Body of pancreas (tissue), 4 donors: ENCODE results near the gene RPTOR.

Experiments
- POLR2A ChIP-seq, 3 donors: fragments of 450-650 bp; IDR thresholded peaks; one replicate each; pipeline ENCODE4 v1.6.1; 2016; ENCODE audit warnings: antibody characterized with exemption in 3 of 3, mild to moderate bottlenecking in 2 of 3
- TF ChIP-seq, protein P1 (sequence below), 7 experiments: fragments of 450-650 bp in 4 of 7; fragments of 200-600 bp in 3 of 7; sonication (generic) in 3 of 7; IDR thresholded peaks; one replicate each; pipeline ENCODE4 v1.5.1; 2016 to 2019; ENCODE audit warnings: antibody characterized with exemption in 7 of 7

DNA sequence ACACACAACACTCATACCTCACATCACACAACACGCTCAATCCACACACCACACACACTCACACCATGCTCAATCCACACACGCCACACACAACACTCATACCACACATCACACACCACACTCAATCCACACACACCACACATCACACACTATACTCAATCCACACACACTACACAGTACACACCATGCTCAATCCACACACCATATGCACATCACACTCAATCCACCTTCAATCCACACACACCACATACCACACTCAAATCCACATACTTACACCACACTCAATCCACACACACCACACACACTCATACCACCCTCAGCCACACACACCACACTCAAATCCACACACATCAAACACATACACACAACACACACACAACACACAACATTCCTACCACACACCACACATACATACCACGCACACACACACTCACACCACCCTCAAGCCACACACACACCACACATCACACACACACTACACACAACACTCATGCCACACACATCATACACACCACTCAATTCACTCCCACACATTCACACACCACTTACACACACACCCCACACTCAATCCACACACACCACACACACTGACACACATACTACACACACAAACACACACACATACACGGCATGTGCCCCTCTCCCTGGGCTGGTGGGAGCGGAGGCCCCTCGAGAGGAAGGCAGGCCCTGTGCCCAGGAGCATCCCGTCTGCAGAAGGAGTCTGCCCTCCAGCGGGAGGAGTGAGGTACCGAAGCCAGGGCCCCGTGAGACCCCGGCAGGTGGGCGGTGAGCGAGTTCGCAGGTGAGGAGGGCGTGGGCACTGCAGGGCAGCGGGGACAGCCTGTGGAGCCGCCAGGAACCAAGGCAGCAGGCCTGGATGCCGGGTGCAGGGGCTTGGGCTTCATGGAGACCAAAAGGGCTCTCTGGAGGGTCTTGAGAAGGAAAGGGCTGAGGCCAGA is 33.1 kb upstream of the RPTOR start:
- TF ChIP-seq, protein P1, sequence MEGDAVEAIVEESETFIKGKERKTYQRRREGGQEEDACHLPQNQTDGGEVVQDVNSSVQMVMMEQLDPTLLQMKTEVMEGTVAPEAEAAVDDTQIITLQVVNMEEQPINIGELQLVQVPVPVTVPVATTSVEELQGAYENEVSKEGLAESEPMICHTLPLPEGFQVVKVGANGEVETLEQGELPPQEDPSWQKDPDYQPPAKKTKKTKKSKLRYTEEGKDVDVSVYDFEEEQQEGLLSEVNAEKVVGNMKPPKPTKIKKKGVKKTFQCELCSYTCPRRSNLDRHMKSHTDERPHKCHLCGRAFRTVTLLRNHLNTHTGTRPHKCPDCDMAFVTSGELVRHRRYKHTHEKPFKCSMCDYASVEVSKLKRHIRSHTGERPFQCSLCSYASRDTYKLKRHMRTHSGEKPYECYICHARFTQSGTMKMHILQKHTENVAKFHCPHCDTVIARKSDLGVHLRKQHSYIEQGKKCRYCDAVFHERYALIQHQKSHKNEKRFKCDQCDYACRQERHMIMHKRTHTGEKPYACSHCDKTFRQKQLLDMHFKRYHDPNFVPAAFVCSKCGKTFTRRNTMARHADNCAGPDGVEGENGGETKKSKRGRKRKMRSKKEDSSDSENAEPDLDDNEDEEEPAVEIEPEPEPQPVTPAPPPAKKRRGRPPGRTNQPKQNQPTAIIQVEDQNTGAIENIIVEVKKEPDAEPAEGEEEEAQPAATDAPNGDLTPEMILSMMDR (IDR thresholded peaks at IDR 0.05): no peak
- no peak for TF ChIP-seq POLR2A (IDR thresholded peaks at IDR 0.05)
